Stimulated activated CD8-positive, alpha-beta memory T cell treated with anti-CD3 and anti-CD28 coated beads, Interleukin-7, amount 100 ng/mL, for 24 hours (primary cell): ENCODE measurements around the gene FOCAD.
A peak's percentile ranks its signal among the peaks of the same experiment; 100 is the strongest.
"Not testable (repeated sequence)": the region's sequence is repeated elsewhere in the genome, so short reads cannot be mapped to it uniquely, and the experiment has no call there.

Experiments
- DNase-seq: peaks from one replicate; pipeline ENCODE4 v3.0.0-alpha.2; 2020; ENCODE audit warnings: low read depth

Gene FOCAD, protein sequence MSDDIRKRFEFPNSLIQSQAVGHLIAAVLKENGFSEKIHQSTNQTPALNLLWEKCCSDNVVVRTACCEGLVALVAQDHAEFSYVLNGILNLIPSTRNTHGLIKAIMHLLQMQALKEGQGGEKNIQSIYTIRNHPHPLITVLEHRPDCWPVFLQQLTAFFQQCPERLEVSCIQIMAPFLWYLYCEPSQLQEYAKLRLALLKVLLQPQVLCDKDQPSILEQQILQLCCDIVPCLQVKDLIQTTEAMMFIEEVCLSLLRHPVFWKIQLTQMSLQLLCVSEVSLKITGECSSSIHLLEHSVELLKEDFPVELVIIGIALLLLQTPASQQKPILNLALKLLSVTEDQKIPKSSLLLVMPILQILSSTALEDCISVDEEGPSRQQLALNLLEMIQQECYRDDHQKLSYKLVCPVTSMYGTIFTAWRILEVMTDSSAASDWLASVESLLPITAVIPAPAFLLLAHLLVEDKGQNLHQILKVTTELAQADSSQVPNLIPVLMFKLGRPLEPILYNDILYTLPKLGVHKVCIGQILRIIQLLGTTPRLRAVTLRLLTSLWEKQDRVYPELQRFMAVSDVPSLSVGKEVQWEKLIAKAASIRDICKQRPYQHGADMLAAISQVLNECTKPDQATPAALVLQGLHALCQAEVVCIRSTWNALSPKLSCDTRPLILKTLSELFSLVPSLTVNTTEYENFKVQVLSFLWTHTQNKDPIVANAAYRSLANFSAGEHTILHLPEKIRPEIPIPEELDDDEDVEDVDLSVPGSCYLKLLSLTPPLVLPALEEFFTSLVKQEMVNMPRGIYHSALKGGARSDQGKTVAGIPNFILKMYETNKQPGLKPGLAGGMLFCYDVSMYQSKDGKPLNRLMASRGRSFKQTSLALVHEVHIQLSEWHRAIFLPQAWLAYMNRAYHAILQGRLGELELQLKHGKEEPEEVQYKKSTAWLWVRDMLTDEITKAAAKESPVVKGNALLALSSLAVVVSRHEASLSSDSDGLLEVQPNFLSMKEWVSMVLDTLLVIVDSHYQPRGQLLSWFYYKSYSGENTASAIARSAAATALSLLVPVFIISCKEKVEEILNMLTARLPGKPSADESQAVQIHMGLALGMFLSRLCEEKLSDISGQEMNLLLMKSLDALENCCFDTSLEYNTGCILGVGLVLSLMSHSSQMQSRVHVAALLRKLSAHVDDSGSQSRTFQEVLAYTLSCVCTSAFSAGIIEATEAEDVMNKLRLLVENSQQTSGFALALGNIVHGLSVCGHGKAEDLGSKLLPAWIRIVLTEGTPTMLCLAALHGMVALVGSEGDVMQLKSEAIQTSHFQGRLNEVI (N-terminal part only)

GRCh38 chr9:20684035-20684874 is at the start of gene FOCAD:
Gene FOCAD (plus strand): TSS chr9:20684259. CDS start chr9:20715354, 31,095 bp downstream.
- peak; percentile 88 for DNase-seq

DNA sequence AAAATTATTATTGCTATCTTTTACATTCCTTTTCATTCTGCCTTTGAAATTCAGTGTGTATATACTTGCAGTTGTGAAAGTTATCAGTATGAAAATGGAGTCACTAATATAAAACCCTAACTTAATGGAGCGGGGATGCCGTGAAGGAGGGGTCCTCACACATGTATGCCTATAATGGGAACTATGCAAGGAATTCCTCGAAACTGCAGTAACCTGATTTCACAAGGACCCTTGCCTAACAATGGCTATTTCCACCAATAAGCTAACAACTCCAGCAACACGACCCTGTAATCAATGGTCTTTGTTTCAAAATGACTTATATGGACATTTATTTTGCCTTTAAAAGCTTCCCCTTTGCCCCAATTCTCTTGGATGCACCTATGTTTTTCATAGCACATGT is 49.2 kb upstream of the FOCAD start:
- no peak for DNase-seq

DNA sequence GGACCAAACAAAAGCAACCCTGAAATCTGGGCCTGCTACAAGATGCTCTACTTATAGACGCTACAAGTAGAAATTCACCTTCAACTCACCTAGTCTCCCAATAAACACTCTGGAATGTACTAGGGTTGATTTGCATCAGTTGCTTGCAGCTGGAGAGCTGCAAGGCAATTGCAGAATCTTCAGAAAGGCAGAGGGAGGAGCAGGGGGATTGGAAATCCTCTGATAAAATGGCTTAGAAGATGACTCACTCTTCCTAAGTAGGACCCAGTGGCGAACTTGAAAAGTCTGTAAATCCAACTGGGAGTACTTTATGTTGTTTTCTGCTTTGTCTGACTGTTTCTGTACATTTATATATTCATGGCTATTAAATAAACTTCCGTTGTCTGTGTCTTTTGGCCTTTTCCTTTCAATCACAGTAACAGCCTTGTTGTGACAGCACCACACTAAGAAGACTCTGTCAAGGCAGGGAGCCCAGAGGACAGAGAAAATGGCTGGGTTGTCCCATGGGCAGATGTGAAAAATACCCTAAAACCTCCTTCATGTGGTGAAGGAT is 47.1 kb upstream of the FOCAD start:
- DNase-seq = no peak

- peak; percentile 63 for DNase-seq
These were observed 43.5 kb upstream of the FOCAD start for GRCh38 chr9:20640331-20641187.

DNA sequence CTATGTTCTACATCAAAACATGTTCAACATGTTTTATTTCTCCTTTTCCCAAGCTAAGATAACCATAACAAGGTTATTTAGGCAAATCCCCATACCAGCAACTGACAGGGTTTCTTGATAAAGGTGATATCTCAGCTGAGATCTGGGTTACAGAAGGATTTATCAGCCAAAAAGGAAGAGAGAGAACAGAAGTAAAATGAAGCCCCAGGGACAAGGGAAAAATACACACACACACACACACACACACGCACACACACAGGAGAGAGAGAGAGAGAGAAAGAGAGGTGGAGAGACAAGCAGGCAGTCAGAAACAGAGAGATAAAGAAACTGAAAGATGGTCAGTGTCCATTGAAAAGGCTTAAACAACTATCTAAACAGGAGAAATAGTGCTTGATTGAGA is 42.0 kb upstream of the FOCAD start:
- DNase-seq = no peak

DNA sequence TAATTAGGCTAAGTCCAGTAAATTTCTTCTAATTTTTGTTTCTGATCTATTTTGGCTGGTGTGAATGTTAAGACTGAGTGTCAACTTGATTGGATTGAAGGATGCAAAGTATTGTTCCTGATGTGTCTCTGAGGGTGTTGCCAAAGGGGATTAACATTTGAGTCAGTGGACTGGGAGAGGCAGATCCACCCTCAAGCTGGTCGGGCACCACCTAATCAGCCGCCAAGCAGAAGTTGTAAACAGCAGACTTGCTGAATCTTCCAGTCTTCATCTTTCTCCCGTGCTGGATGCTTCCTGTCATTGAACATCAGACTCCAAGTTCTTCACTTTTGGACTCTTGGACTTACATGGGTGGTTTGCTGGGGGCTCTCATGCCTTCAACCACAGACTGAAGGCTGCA is 40.4 kb upstream of the FOCAD start:
- DNase-seq = no peak

DNA sequence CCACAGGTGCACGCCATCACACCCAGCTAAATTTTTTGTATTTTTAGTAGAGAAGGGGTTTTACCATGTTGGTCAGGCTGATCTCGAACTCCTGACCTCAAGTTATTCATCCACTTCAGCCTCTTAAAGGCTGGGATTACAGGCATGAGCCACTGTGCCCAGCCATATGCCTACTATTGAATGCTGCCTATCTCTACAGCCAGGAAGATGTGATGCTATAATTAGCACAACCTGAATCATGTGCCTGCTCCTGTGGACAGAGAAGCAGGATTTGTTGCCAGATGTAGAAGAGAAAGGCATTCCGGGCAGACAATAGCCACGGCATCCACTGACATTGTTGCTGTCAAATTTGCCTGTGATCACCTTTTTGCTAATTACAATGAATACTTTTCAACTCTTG is 37.4 kb upstream of the FOCAD start:
- DNase-seq = no peak

GRCh38 chr9:20649381-20649780 is 34.7 kb upstream of the FOCAD start:
- no peak for DNase-seq

GRCh38 chr9:20650313-20650712 is 33.7 kb upstream of the FOCAD start:
- DNase-seq = no peak

GRCh38 chr9:20650750-20651299 is 33.2 kb upstream of the FOCAD start:
- no peak for DNase-seq

GRCh38 chr9:20651939-20652338 is 32.1 kb upstream of the FOCAD start:
- no peak for DNase-seq

GRCh38 chr9:20658246-20658667 is 25.8 kb upstream of the FOCAD start:
- not testable (repeated sequence) for DNase-seq

DNA sequence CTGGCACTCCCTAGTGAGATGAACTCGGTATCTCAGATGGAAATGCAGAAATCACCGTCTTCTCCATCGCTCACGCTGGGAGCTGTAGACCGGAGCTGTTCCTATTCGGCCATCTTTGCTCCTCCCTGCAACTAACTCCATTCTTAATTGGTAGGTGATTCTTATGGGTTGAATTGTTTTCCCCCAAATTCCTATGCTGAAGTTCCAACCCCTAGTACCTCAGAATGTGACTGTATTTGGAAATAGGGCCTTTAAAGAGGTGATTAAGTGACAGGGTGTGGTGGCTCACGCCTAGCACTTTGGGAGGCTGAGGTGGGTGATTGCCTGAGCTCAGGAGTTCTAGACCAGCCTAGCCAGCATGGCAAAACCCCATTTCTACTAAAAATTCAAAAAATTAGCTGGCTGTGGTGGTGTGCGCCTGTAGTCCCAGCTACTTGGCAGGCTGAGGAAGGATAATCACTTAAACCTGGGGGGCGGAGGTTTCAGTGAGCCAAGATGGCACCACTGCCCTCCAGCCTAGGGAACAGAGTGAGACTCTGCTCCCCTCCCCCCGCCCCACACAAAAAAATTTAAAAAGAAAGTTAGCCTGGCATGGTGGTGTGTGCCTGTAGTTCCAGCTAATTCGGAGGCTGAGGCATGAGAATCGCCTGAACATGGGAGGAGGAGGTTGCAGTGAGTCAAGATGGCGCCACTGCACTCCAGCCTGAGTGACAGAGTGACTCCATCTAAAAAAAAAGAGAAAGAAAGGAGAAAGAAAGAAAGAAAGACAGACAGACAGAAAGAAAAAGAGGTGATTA is 25.2 kb upstream of the FOCAD start:
- no peak for DNase-seq

DNA sequence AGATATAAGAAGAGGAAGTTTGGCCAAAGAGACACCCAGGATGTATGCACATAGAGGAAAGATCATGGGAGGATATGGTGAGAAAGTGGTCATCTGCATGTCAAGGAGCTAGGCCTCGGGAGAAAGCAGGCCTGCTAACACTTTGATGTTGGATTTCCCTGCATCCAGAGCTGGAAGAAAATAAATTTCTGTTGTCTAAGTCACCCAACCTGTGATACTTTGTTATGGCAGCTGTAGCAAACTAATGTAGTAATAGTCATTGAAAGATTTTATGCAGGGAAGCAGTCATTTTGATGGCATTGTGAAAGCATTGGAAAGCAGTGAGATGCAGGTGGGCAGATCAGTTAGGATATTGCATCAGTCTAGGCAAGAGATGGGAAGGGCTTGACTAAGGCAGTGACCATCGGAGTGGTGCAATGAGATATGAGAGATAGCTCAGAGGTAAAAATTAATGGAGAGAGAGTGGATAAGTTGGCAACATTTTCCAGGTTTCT is 24.5 kb upstream of the FOCAD start:
- DNase-seq = no peak

DNA sequence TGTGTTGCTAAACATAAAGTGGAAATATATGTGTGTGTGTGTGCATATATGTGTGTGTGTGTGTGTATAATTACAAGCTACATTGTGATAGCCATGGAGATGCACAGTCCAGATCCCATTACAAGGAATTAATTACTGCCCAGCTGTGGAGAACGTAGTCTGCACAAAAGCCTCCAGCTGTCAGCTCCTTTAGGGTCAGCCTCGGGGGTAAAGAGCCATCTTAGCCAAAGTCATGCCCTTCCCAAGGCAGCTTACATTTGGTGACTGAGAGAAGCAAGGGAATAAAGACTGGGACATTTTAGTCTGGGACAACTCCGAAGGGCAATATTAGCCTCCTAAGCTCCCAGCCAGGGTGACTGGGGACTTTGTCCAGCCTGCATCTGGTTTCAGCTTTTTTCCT is 21.9 kb upstream of the FOCAD start:
- DNase-seq = no peak

GRCh38 chr9:20663133-20663532 is 20.9 kb upstream of the FOCAD start:
- DNase-seq = no peak

- DNase-seq = no peak
These were observed 19.6 kb upstream of the FOCAD start for GRCh38 chr9:20664501-20664900.

- DNase-seq = no peak
These were observed 13.7 kb upstream of the FOCAD start for GRCh38 chr9:20670395-20670794.

DNA sequence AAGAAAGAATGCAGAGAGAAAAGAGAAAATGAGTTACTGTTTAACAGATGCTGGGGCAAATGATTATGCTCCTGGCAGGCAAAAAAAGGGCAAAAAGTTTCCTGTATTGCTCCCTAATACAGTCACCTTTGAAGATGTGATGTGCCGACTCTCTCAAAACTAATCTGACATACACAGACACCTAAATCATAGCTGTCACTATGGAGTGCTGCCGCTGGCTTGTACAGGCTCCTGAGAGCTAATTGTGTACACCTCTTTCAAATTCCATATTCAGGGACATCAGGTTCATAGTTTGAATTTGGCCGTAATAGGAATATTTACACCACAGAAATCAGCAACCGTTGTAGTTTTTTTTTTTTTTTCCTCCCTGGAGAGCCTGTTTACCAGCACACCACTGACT is 12.4 kb upstream of the FOCAD start:
- DNase-seq = no peak
